Measurements from ENCODE around the gene IGLL1.
A peak's percentile ranks its signal among the peaks of the same experiment; 100 is the strongest.
"Not testable (repeated sequence)": the region's sequence is repeated elsewhere in the genome, so short reads cannot be mapped to it uniquely, and the experiment has no call there.

IGLL1 gene

GRCh38 chr22:23540837-23541236 lies 39.3 kb downstream of the IGLL1 start:
- DNase-seq (ENCODE audit: low spot score) = not testable (repeated sequence)

GRCh38 chr22:23539839-23540198 lies 40.3 kb downstream of the IGLL1 start:
- DNase-seq (ENCODE audit: low spot score) = not testable (repeated sequence)

- peak; percentile 87 for DNase-seq (ENCODE audit: low spot score)
Observed at GRCh38 chr22:23539135-23539838, 40.8 kb downstream of the IGLL1 start.

- not testable (repeated sequence) for DNase-seq (ENCODE audit: low spot score)
Observed at GRCh38 chr22:23538696-23539030, 41.4 kb downstream of the IGLL1 start.

GRCh38 chr22:23537830-23538695 lies 42.0 kb downstream of the IGLL1 start:
- DNase-seq (ENCODE audit: low spot score) = not testable (repeated sequence)

- DNase-seq (ENCODE audit: low spot score) = no peak
Observed at GRCh38 chr22:23537416-23537815, 42.7 kb downstream of the IGLL1 start.

- DNase-seq (ENCODE audit: low spot score) = no peak
Observed at GRCh38 chr22:23536821-23537345, 43.2 kb downstream of the IGLL1 start.

GRCh38 chr22:23535790-23536661 lies 44.1 kb downstream of the IGLL1 start:
- not testable (repeated sequence) for DNase-seq (ENCODE audit: low spot score)

GRCh38 chr22:23534851-23535717 lies 45.0 kb downstream of the IGLL1 start:
- no peak for DNase-seq (ENCODE audit: low spot score)

GRCh38 chr22:23534201-23534850 lies 45.8 kb downstream of the IGLL1 start:
- no peak for DNase-seq (ENCODE audit: low spot score)

- DNase-seq (ENCODE audit: low spot score) = no peak
Observed at GRCh38 chr22:23533771-23534191, 46.3 kb downstream of the IGLL1 start.

GRCh38 chr22:23533328-23533762 lies 46.7 kb downstream of the IGLL1 start:
- DNase-seq (ENCODE audit: low spot score) = peak; percentile 19

- DNase-seq (ENCODE audit: low spot score) = no peak
Observed at GRCh38 chr22:23532731-23533130, 47.4 kb downstream of the IGLL1 start.

GRCh38 chr22:23531966-23532705 lies 48.0 kb downstream of the IGLL1 start:
- no peak for DNase-seq (ENCODE audit: low spot score)

- DNase-seq (ENCODE audit: low spot score) = no peak
Observed at GRCh38 chr22:23531283-23531956, 48.7 kb downstream of the IGLL1 start.

GRCh38 chr22:23530766-23531282 lies 49.3 kb downstream of the IGLL1 start:
- DNase-seq (ENCODE audit: low spot score) = no peak

GRCh38 chr22:23530106-23530505 lies 50.0 kb downstream of the IGLL1 start:
- no peak for DNase-seq (ENCODE audit: low spot score)

- no peak for DNase-seq (ENCODE audit: low spot score)
Observed at GRCh38 chr22:23529166-23530103, 50.7 kb downstream of the IGLL1 start.
